IgD-negative memory B cell (primary cell): Measurements from ENCODE around the gene PSMA6. TPM values are rescaled to one million over a fixed set of nuclear protein-coding genes. Genes with fewer than 3 reads are reported as not detected.
"Not testable (repeated sequence)": the region's sequence is repeated elsewhere in the genome, so short reads cannot be mapped to it uniquely, and the experiment has no call there.

Source experiments
- H3K27ac Mint-ChIP-seq, 3 donors: one replicate each; pipeline ENCODE4 v1.8.0; 2020 to 2022; ENCODE audit warnings: mild to moderate bottlenecking in 3 of 3, mixed read lengths in 3 of 3, moderate library complexity in 1 of 3
- H3K27me3 Mint-ChIP-seq: one replicate; pipeline ENCODE4 v1.8.0; 2021; ENCODE audit warnings: mixed read lengths
- H3K36me3 Mint-ChIP-seq: one replicate; pipeline ENCODE4 v1.8.0; 2020; ENCODE audit warnings: mild to moderate bottlenecking, mixed read lengths
- H3K4me1 Mint-ChIP-seq, 3 donors: one replicate each; pipeline ENCODE4 v1.8.0; 2020 to 2022; ENCODE audit warnings: mixed read lengths in 3 of 3, mild to moderate bottlenecking in 1 of 3
- H3K4me3 Mint-ChIP-seq, 4 donors: one replicate each; pipeline ENCODE4 v1.8.0; 2020 to 2022; ENCODE audit warnings: mild to moderate bottlenecking in 4 of 4, mixed read lengths in 4 of 4, moderate library complexity in 3 of 4
- H3K9me3 Mint-ChIP-seq, 3 donors: one replicate each; pipeline ENCODE4 v1.8.0; 2020 to 2021; ENCODE audit warnings: mixed read lengths in 3 of 3, mild to moderate bottlenecking in 1 of 3
- polyA plus RNA-seq: library from polyadenylated mRNA; unstranded; fragments of 300-500 nt; fragmentation: Illumina TruSeq; gene quantifications from one replicate; pipeline ENCODE4 v1.2.3, GENCODE V29; 2021

Gene PSMA6
- polyA plus RNA-seq, 1 donor from 2014 or later: 210 TPM

GRCh38 chr14:35296545-35296944 is 4.4 kb downstream of the PSMA6 start:
- Mint-ChIP-seq H3K9me3 (no peaks in the 10 kb centered on the region), H3K36me3 (peaks cover 2% of the 10 kb centered on the region), H3K27me3 (no peaks in the 10 kb centered on the region), H3K27ac (no peak overlapping the region), H3K4me1 (peaks cover 45 to 62% (median 46%) of the 10 kb centered on the region in 3 donors), H3K4me3 (peak overlapping the region in 3 of 4 donors; percentile 23 to 82 (median 66))

GRCh38 chr14:35297706-35298105 is 5.5 kb downstream of the PSMA6 start:
- Mint-ChIP-seq H3K4me1 (peaks cover 56 to 65% (median 56%) of the 10 kb centered on the region in 3 donors), H3K27ac (no peak overlapping the region), H3K27me3 (no peaks in the 10 kb centered on the region), H3K4me3 (peak overlapping the region in 1 of 4 donors; percentile 23), H3K36me3 (peaks cover 6% of the 10 kb centered on the region), H3K9me3 (no peaks in the 10 kb centered on the region)

- Mint-ChIP-seq H3K4me3 (no peak overlapping the region), H3K4me1 (peaks cover 56 to 65% (median 58%) of the 10 kb centered on the region in 3 donors), H3K27ac (no peak overlapping the region), H3K9me3 (no peaks in the 10 kb centered on the region), H3K27me3 (no peaks in the 10 kb centered on the region), H3K36me3 (peaks cover 7% of the 10 kb centered on the region)
These were observed 6.2 kb downstream of the PSMA6 start for GRCh38 chr14:35298351-35298750.

GRCh38 chr14:35299708-35300107 is 7.5 kb downstream of the PSMA6 start:
- Mint-ChIP-seq H3K9me3 (no peaks in the 10 kb centered on the region), H3K27me3 (no peaks in the 10 kb centered on the region), H3K4me1 (peaks cover 49 to 56% (median 52%) of the 10 kb centered on the region in 3 donors), H3K36me3 (peaks cover 7% of the 10 kb centered on the region), H3K4me3 (peak overlapping the region in 1 of 4 donors; percentile 2), H3K27ac (peak overlapping the region in 1 of 3 donors; percentile 34)

- peaks cover 7% of the 10 kb centered on the region for H3K36me3 Mint-ChIP-seq
- H3K27ac Mint-ChIP-seq: peak overlapping the region in 1 of 3 donors; percentile 37
- H3K4me1 Mint-ChIP-seq: peaks cover 47 to 54% (median 52%) of the 10 kb centered on the region in 3 donors
- peak overlapping the region in 1 of 4 donors; percentile 13 for H3K4me3 Mint-ChIP-seq
- H3K27me3 Mint-ChIP-seq: no peaks in the 10 kb centered on the region
- H3K9me3 Mint-ChIP-seq: no peaks in the 10 kb centered on the region
These were observed 8.0 kb downstream of the PSMA6 start for GRCh38 chr14:35300228-35300627.

- peak overlapping the region in 1 of 3 donors; percentile 24 for H3K27ac Mint-ChIP-seq
These were observed 9.2 kb downstream of the PSMA6 start for GRCh38 chr14:35301334-35301733.

GRCh38 chr14:35301735-35302528 is 9.8 kb downstream of the PSMA6 start:
- H3K36me3 Mint-ChIP-seq: peaks cover 9% of the 10 kb centered on the region
- H3K27me3 Mint-ChIP-seq: no peaks in the 10 kb centered on the region
- H3K27ac Mint-ChIP-seq: peak overlapping the region in 1 of 3 donors; percentile 24
- H3K4me1 Mint-ChIP-seq: peaks cover 38 to 46% (median 45%) of the 10 kb centered on the region in 3 donors
- H3K9me3 Mint-ChIP-seq: no peaks in the 10 kb centered on the region
- H3K4me3 Mint-ChIP-seq: peak overlapping the region in 2 of 4 donors; percentile 51 to 87

More at GRCh38 chr14:35301334-35301733, 9.2 kb downstream of the PSMA6 start:
- H3K36me3 Mint-ChIP-seq, H3K27me3 Mint-ChIP-seq, H3K9me3 Mint-ChIP-seq: not testable (repeated sequence)
- H3K4me3 Mint-ChIP-seq: peak overlapping the region in 1 of 4 donors; percentile 13
- peaks cover 42 to 46% (median 45%) of the 10 kb centered on the region in 3 donors for H3K4me1 Mint-ChIP-seq

- Mint-ChIP-seq H3K4me1 (peaks cover 35 to 42% (median 41%) of the 10 kb centered on the region in 3 donors), H3K4me3 (no peak overlapping the region), H3K27ac (no peak overlapping the region), H3K36me3 (peaks cover 10% of the 10 kb centered on the region), H3K9me3 (no peaks in the 10 kb centered on the region), H3K27me3 (no peaks in the 10 kb centered on the region)
These were observed 11.2 kb downstream of the PSMA6 start for GRCh38 chr14:35303149-35303935.

GRCh38 chr14:35304812-35305462 is 12.8 kb downstream of the PSMA6 start:
- peaks cover 10% of the 10 kb centered on the region for H3K36me3 Mint-ChIP-seq
- peaks cover 30 to 37% (median 36%) of the 10 kb centered on the region in 3 donors for H3K4me1 Mint-ChIP-seq
- no peak overlapping the region for H3K4me3 Mint-ChIP-seq
- no peaks in the 10 kb centered on the region for H3K9me3 Mint-ChIP-seq
- H3K27ac Mint-ChIP-seq: no peak overlapping the region
- H3K27me3 Mint-ChIP-seq: no peaks in the 10 kb centered on the region

GRCh38 chr14:35305633-35306032 is 13.5 kb downstream of the PSMA6 start:
- H3K36me3 Mint-ChIP-seq: peaks cover 13% of the 10 kb centered on the region
- peaks cover 24 to 30% (median 29%) of the 10 kb centered on the region in 3 donors for H3K4me1 Mint-ChIP-seq
- no peaks in the 10 kb centered on the region for H3K9me3 Mint-ChIP-seq
- H3K27me3 Mint-ChIP-seq: no peaks in the 10 kb centered on the region
- H3K4me3 Mint-ChIP-seq: no peak overlapping the region
- H3K27ac Mint-ChIP-seq: no peak overlapping the region

GRCh38 chr14:35306114-35306513 is 13.9 kb downstream of the PSMA6 start:
- H3K4me3 Mint-ChIP-seq: no peak overlapping the region
- H3K9me3 Mint-ChIP-seq: no peaks in the 10 kb centered on the region
- peaks cover 11% of the 10 kb centered on the region for H3K36me3 Mint-ChIP-seq
- no peaks in the 10 kb centered on the region for H3K27me3 Mint-ChIP-seq
- H3K27ac Mint-ChIP-seq: no peak overlapping the region
- H3K4me1 Mint-ChIP-seq: peaks cover 19 to 26% (median 24%) of the 10 kb centered on the region in 3 donors

GRCh38 chr14:35317820-35318219 is 25.6 kb downstream of the PSMA6 start:
- Mint-ChIP-seq H3K4me3 (no peak overlapping the region), H3K36me3 (peaks cover 3% of the 10 kb centered on the region), H3K27me3 (no peaks in the 10 kb centered on the region), H3K27ac (no peak overlapping the region), H3K4me1 (no peaks in the 10 kb centered on the region), H3K9me3 (no peaks in the 10 kb centered on the region)

GRCh38 chr14:35319509-35319908 is 27.3 kb downstream of the PSMA6 start:
- no peak overlapping the region for H3K27ac Mint-ChIP-seq
- no peaks in the 10 kb centered on the region for H3K9me3 Mint-ChIP-seq
- H3K4me1 Mint-ChIP-seq: no peaks in the 10 kb centered on the region
- no peak overlapping the region for H3K4me3 Mint-ChIP-seq
- peaks cover 3% of the 10 kb centered on the region for H3K36me3 Mint-ChIP-seq
- H3K27me3 Mint-ChIP-seq: no peaks in the 10 kb centered on the region

- Mint-ChIP-seq H3K27ac (no peak overlapping the region), H3K27me3 (no peaks in the 10 kb centered on the region), H3K4me1 (no peaks in the 10 kb centered on the region), H3K36me3 (no peaks in the 10 kb centered on the region), H3K4me3 (no peak overlapping the region), H3K9me3 (no peaks in the 10 kb centered on the region)
These were observed 28.3 kb downstream of the PSMA6 start for GRCh38 chr14:35320472-35320871.

- Mint-ChIP-seq H3K36me3 (no peaks in the 10 kb centered on the region), H3K27me3 (no peaks in the 10 kb centered on the region), H3K4me1 (no peaks in the 10 kb centered on the region), H3K4me3 (no peak overlapping the region), H3K9me3 (no peaks in the 10 kb centered on the region), H3K27ac (no peak overlapping the region)
These were observed 34.2 kb downstream of the PSMA6 start for GRCh38 chr14:35326375-35326774.
